H1 (cell line): ENCODE data around the gene STARD7. TPM values are rescaled to one million over a fixed set of nuclear protein-coding genes. Genes with fewer than 3 reads are reported as not detected.

Experiments used
- CTCF ChIA-PET: fragments of 300-600 bp; sonication (Branson Sonifier 250); formaldehyde crosslinking; loops from one replicate; lab custom pipeline; 2021; ENCODE audit not compliant: partially characterized antibody; lab: Charles Lee
- POLR2A ChIA-PET: fragments of 300-600 bp; sonication (Branson Sonifier 250); formaldehyde crosslinking; loops from one replicate; lab custom pipeline; 2021; ENCODE audit warnings: inconsistent platforms; ENCODE audit not compliant: partially characterized antibody; lab: Charles Lee
- DNase-seq, 2 experiments: peaks; one replicate each; pipeline versions ENCODE4 v3.0.0 to v3.0.0-alpha.2; 2010 to 2022; ENCODE audit warnings: low spot score in 2 of 2, low read depth in 1 of 2, mixed read lengths in 1 of 2
- FAIRE-seq: peaks from 2 replicates; lab custom pipeline; 2011; peaks lifted over from hg19 to GRCh38; lab: Jason Lieb, UNC
- H2AFZ ChIP-seq: 2 replicates; pipeline ENCODE4 v1.8.1; 2012; ENCODE audit warnings: low read length, inconsistent platforms
- H2AK5ac ChIP-seq: 2 replicates; pipeline ENCODE4 v1.6.1; 2013; ENCODE audit warnings: low read depth, low read length
- H2BK120ac ChIP-seq: replicated peaks from 2 replicates; pipeline ENCODE3; 2013; ENCODE audit warnings: low read depth, low read length, inconsistent platforms
- H2BK12ac ChIP-seq: 2 replicates; pipeline ENCODE4 v1.6.1; 2013; ENCODE audit warnings: low read depth, low read length
- H2BK15ac ChIP-seq: 2 replicates; pipeline ENCODE4 v1.6.1; 2013; ENCODE audit warnings: low read length
- H2BK20ac ChIP-seq: 2 replicates; pipeline ENCODE4 v1.6.1; 2013; ENCODE audit warnings: low read length
- H2BK5ac ChIP-seq: 2 replicates; pipeline ENCODE4 v1.6.1; 2013; ENCODE audit warnings: low read depth, low read length
- H3K14ac ChIP-seq: 2 replicates; pipeline ENCODE4 v1.6.1; 2013; ENCODE audit warnings: inconsistent platforms; ENCODE audit not compliant: insufficient read length
- H3K18ac ChIP-seq: 2 replicates; pipeline ENCODE4 v1.6.1; 2013; ENCODE audit warnings: low read length; ENCODE audit errors: extremely low read depth
- H3K23ac ChIP-seq: 2 replicates; pipeline ENCODE4 v1.6.1; 2013; ENCODE audit warnings: inconsistent platforms; ENCODE audit not compliant: insufficient read length
- H3K23me2 ChIP-seq: 2 replicates; pipeline ENCODE4 v1.6.1; 2013; ENCODE audit warnings: low read depth, low read length
- H3K27ac ChIP-seq: 2 replicates; pipeline ENCODE4 v1.6.1; 2011; ENCODE audit warnings: low read depth, low read length, inconsistent platforms
- H3K27me3 ChIP-seq, 4 experiments: replicated peaks in 1 of 4; 1 replicate in 1 of 4; 2 replicates in 3 of 4; pipeline versions ENCODE4 v1.6.1 to v1.8.1; 2011 to 2013; ENCODE audit warnings: low read length in 3 of 4, mild to moderate bottlenecking in 3 of 4, inconsistent platforms in 2 of 4, mixed read lengths in 2 of 4, moderate library complexity in 1 of 4; ENCODE audit not compliant: control insufficient read depth in 3 of 4, insufficient read depth in 3 of 4; ENCODE audit errors: extremely low read depth in 1 of 4
- H3K36me3 ChIP-seq, 4 experiments: 2 replicates each; pipeline versions ENCODE4 v1.6.1 to v1.8.1; 2011 to 2013; ENCODE audit warnings: mild to moderate bottlenecking in 4 of 4, low read length in 3 of 4, moderate library complexity in 2 of 4, control low read depth in 1 of 4, inconsistent platforms in 1 of 4; ENCODE audit not compliant: insufficient read depth in 4 of 4, control insufficient read depth in 2 of 4
- H3K4ac ChIP-seq: replicated peaks from 2 replicates; pipeline ENCODE3; 2013; ENCODE audit warnings: low read length, low read depth, mixed read lengths, inconsistent platforms; ENCODE audit not compliant: insufficient read length
- H3K4me1 ChIP-seq, 4 experiments: replicated peaks in 1 of 4; 1 replicate in 1 of 4; 2 replicates in 3 of 4; pipeline versions ENCODE4 v1.6.1 to v1.8.1; 2011 to 2013; ENCODE audit warnings: low read length in 3 of 4, inconsistent platforms in 2 of 4, mixed read lengths in 1 of 4; ENCODE audit not compliant: insufficient read depth in 4 of 4, control insufficient read depth in 3 of 4
- H3K4me2 ChIP-seq, 2 experiments: 2 replicates each; pipeline versions ENCODE4 v1.6.1 to v1.8.1; 2011 to 2013; ENCODE audit warnings: low read depth in 2 of 2, low read length in 2 of 2, control low read depth in 1 of 2, inconsistent platforms in 1 of 2, mild to moderate bottlenecking in 1 of 2; ENCODE audit not compliant: insufficient read depth in 1 of 2
- H3K4me3 ChIP-seq, 4 experiments: fragments of 200-600, 300-600 bp in 1 of 4; sonication (generic), shearing (Covaris generic), sonication (Bioruptor Twin) in 1 of 4; 2 replicates each; pipeline versions ENCODE4 v1.5.1 to v1.8.1; 2011 to 2016; ENCODE audit warnings: low read length in 4 of 4, low read depth in 3 of 4, control low read depth in 2 of 4, inconsistent platforms in 2 of 4, mild to moderate bottlenecking in 2 of 4, mixed read lengths in 1 of 4, moderate library complexity in 1 of 4; ENCODE audit not compliant: insufficient read depth in 2 of 4; ENCODE audit errors: extremely low read depth in 1 of 4
- H3K56ac ChIP-seq: replicated peaks from 2 replicates; pipeline ENCODE3; 2013; ENCODE audit warnings: low read depth, mild to moderate bottlenecking, mixed read lengths, low read length, inconsistent platforms; ENCODE audit not compliant: insufficient read length
- H3K79me1 ChIP-seq: 2 replicates; pipeline ENCODE4 v1.6.1; 2013; ENCODE audit warnings: low read depth, low read length, control low read depth
- H3K79me2 ChIP-seq, 2 experiments: 2 replicates each; pipeline versions ENCODE4 v1.6.1 to v1.8.1; 2012 to 2013; ENCODE audit warnings: low read length in 2 of 2, mild to moderate bottlenecking in 2 of 2, inconsistent platforms in 1 of 2; ENCODE audit not compliant: insufficient read depth in 2 of 2, control insufficient read depth in 1 of 2
- H3K9ac ChIP-seq, 4 experiments: replicated peaks in 1 of 4; 1 replicate in 1 of 4; 2 replicates in 3 of 4; pipeline versions ENCODE4 v1.6.1 to v1.8.1; 2011 to 2013; ENCODE audit warnings: low read depth in 3 of 4, low read length in 3 of 4, control low read depth in 2 of 4, mild to moderate bottlenecking in 2 of 4, moderate library complexity in 2 of 4, inconsistent platforms in 1 of 4; ENCODE audit errors: extremely low read depth in 1 of 4
- H3K9me3 ChIP-seq, 2 experiments: 2 replicates each; pipeline versions ENCODE4 v1.6.1 to v1.8.1; 2012 to 2013; ENCODE audit warnings: mild to moderate bottlenecking in 2 of 2, moderate library complexity in 2 of 2, control low read depth in 1 of 2, inconsistent platforms in 1 of 2, low read depth in 1 of 2, low read length in 1 of 2, mixed read lengths in 1 of 2; ENCODE audit not compliant: insufficient read depth in 2 of 2
- H4K20me1 ChIP-seq, 2 experiments: replicated peaks in 1 of 2; 2 replicates each; pipeline versions ENCODE3 to v1.8.1; 2011 to 2013; ENCODE audit warnings: inconsistent platforms in 2 of 2, low read length in 2 of 2, mild to moderate bottlenecking in 1 of 2; ENCODE audit not compliant: insufficient read depth in 2 of 2, control insufficient read depth in 1 of 2
- H4K5ac ChIP-seq: 2 replicates; pipeline ENCODE4 v1.6.1; 2013; ENCODE audit warnings: low read length, low read depth, mixed read lengths, inconsistent platforms; ENCODE audit not compliant: insufficient read length
- H4K8ac ChIP-seq: 2 replicates; pipeline ENCODE4 v1.8.0; 2013; ENCODE audit warnings: mild to moderate bottlenecking, moderate library complexity, low read length, inconsistent platforms; ENCODE audit not compliant: insufficient read depth; ENCODE audit errors: extremely low read depth
- H4K91ac ChIP-seq: replicated peaks from 2 replicates; pipeline ENCODE3; 2013; ENCODE audit warnings: low read length, mixed read lengths, inconsistent platforms; ENCODE audit not compliant: insufficient read length
- ASH2L ChIP-seq: fragments of 200-600, 300-600 bp; sonication (generic); IDR thresholded peaks from one replicate; pipeline ENCODE4 v1.7.1; 2017; ENCODE audit warnings: low read length
- GABPA ChIP-seq: IDR thresholded peaks from 2 replicates; pipeline ENCODE4 v1.6.1; 2011; ENCODE audit warnings: mild to moderate bottlenecking, low read length, moderate library complexity, borderline replicate concordance; ENCODE audit not compliant: insufficient read depth
- KDM4A ChIP-seq: IDR thresholded peaks from one replicate; pipeline ENCODE4 v1.7.1; 2012; ENCODE audit warnings: low read depth, mild to moderate bottlenecking, moderate library complexity, low read length, inconsistent platforms; ENCODE audit not compliant: severe bottlenecking
- KDM5A ChIP-seq: fragments of 200-600 bp; IDR thresholded peaks from 2 replicates; pipeline ENCODE4 v1.7.1; 2012; ENCODE audit warnings: mild to moderate bottlenecking, low read length, inconsistent platforms, mixed read lengths
- MAFK ChIP-seq: IDR thresholded peaks from 2 replicates; pipeline ENCODE4 v1.6.1; 2012; ENCODE audit warnings: low read depth, mild to moderate bottlenecking, improper control_type of control experiment, low read length
- NRF1 ChIP-seq: IDR thresholded peaks from 2 replicates; pipeline ENCODE4 v1.6.1; 2011; ENCODE audit warnings: mild to moderate bottlenecking, low read depth, low read length, improper control_type of control experiment
- POLR2AphosphoS5 ChIP-seq: IDR thresholded peaks from 2 replicates; pipeline ENCODE4 v1.6.1; 2011; ENCODE audit warnings: low read depth, low read length
- SP4 ChIP-seq: IDR thresholded peaks from 2 replicates; pipeline ENCODE4 v1.6.1; 2012; ENCODE audit warnings: low read length, inconsistent platforms
- TAF1 ChIP-seq: IDR thresholded peaks from 2 replicates; pipeline ENCODE4 v1.6.1; 2011; ENCODE audit warnings: mild to moderate bottlenecking, low read depth, low read length
- WGBS, 2 experiments: shearing (Covaris generic) in 1 of 2; methylation state at CpG; one replicate each; pipeline versions ENCODE4 v1.1.6 to v1.1.7; 2013 to 2015; ENCODE audit warnings: low lambda C conversion rate in 2 of 2, mixed read lengths in 2 of 2, inconsistent platforms in 1 of 2, low coverage in 1 of 2, missing lambda C conversion rate in 1 of 2; ENCODE audit not compliant: insufficient replicate concordance in 2 of 2, insufficient coverage in 1 of 2, insufficient read length in 1 of 2; ENCODE audit errors: extremely low coverage in 1 of 2, missing lambda C conversion rate in 1 of 2; 5-methylcytosine and 5-hydroxymethylcytosine counted together
- polyA plus RNA-seq, 7 experiments: library from polyadenylated mRNA; depleted of rRNA in 3 of 7; stranded (reverse) in 5 of 7; unstranded in 2 of 7; fragments of >200 nt in 5 of 7; fragments of 200-250 nt in 2 of 7; gene quantifications; 1 replicate in 5 of 7; 2 replicates in 1 of 7; 4 replicates in 1 of 7; pipeline versions ENCODE4 v1.2.1 to v1.2.3, GENCODE V29; 2011 to 2013; ENCODE audit warnings: missing spikeins in 2 of 7, mixed read lengths in 2 of 7
- total RNA-seq: library from RNA; stranded (reverse); fragmentation: NEBNext Ultra II Directional; extraction: Animal tissue kit (Norgen Biotek cat#: 25700); gene quantifications from 2 replicates; pipeline ENCODE4 v1.2.1, GENCODE V29; 2021
- TF ChIP-seq, protein P1 (sequence below): IDR thresholded peaks from 2 replicates; pipeline ENCODE4 v1.6.1; 2011; ENCODE audit warnings: low read length, improper control_type of control experiment
- TF ChIP-seq, protein P2 (sequence below), 3 experiments: IDR thresholded peaks; 1 replicate in 2 of 3; 2 replicates in 1 of 3; pipeline versions ENCODE4 v1.5.1 to v1.6.1; 2011; ENCODE audit warnings: low read length in 3 of 3, mild to moderate bottlenecking in 3 of 3, inconsistent platforms in 2 of 3, low read depth in 1 of 3, moderate library complexity in 1 of 3; ENCODE audit not compliant: insufficient read depth in 1 of 3; ENCODE audit errors: control extremely low read depth in 1 of 3

The STARD7 gene
- total and polyA plus RNA-seq, 2 of the 8 experiments (the other 6 are each of a cell fraction or from before 2014, with no cell fraction given), result 89.1 to 200 TPM

DNA sequence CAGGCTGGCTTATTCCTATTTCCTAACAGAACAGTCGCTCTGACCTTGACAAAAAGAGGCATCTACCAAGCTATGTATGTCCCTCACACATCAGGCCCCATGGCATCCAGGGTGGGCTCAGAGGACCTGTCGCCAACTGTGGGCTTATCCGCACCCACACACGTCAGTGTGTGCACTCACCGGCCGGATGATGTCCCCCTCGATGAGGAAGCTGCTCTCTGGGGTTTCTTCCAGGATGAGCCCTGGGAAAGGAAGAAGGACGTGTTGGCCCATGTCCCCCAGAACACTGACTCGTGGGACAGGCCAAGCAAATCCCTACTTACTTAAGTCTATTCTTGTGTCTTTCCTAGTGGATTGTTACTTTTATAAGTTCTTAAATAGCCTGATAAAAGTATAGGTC, 73.5 kb downstream of the STARD7 start:
- H2BK5ac ChIP-seq, result no peak overlapping the region
- no peak overlapping the region for H2BK20ac ChIP-seq
- H3K9ac ChIP-seq, result no peak overlapping the region
- FAIRE-seq, result no peak
- ChIA-PET POLR2A (no interaction called here), CTCF (interaction anchor here (0.7 to 9.7 kb wide), 4 partner anchors 8 to 40 kb away, joined by 3 to 98 read pairs (median 8); no protein-coding TSS in a partner anchor)
- no peak overlapping the region; the same call in 1 of the 2 replicates for H4K8ac ChIP-seq
- no peak overlapping the region for H4K5ac ChIP-seq
- peaks cover 0 to 2% of the 10 kb centered on the region in 2 experiments for H4K20me1 ChIP-seq
- no peak overlapping the region for H2AFZ ChIP-seq
- no peak overlapping the region for H3K27ac ChIP-seq
- no peak overlapping the region for H3K18ac ChIP-seq
- H3K9me3 ChIP-seq, result no peaks in the 10 kb centered on the region
- no peaks in the 10 kb centered on the region for H3K36me3 ChIP-seq
- no peak overlapping the region for H3K4me2 ChIP-seq
- no peak for DNase-seq
- no peak overlapping the region for H3K14ac ChIP-seq
- no peaks in the 10 kb centered on the region for H3K79me2 ChIP-seq
- H3K27me3 ChIP-seq, result no peaks in the 10 kb centered on the region; a peak in 1 of 7 replicates
- TF ChIP-seq, protein P1, sequence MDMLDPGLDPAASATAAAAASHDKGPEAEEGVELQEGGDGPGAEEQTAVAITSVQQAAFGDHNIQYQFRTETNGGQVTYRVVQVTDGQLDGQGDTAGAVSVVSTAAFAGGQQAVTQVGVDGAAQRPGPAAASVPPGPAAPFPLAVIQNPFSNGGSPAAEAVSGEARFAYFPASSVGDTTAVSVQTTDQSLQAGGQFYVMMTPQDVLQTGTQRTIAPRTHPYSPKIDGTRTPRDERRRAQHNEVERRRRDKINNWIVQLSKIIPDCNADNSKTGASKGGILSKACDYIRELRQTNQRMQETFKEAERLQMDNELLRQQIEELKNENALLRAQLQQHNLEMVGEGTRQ, result no peak
- TF ChIP-seq GABPA (no peak), TAF1 (no peak), KDM4A (no peak), POLR2AphosphoS5 (no peak), NRF1 (no peak), SP4 (no peak), KDM5A (no peak), MAFK (no peak), ASH2L (no peak)
- TF ChIP-seq, protein P2, sequence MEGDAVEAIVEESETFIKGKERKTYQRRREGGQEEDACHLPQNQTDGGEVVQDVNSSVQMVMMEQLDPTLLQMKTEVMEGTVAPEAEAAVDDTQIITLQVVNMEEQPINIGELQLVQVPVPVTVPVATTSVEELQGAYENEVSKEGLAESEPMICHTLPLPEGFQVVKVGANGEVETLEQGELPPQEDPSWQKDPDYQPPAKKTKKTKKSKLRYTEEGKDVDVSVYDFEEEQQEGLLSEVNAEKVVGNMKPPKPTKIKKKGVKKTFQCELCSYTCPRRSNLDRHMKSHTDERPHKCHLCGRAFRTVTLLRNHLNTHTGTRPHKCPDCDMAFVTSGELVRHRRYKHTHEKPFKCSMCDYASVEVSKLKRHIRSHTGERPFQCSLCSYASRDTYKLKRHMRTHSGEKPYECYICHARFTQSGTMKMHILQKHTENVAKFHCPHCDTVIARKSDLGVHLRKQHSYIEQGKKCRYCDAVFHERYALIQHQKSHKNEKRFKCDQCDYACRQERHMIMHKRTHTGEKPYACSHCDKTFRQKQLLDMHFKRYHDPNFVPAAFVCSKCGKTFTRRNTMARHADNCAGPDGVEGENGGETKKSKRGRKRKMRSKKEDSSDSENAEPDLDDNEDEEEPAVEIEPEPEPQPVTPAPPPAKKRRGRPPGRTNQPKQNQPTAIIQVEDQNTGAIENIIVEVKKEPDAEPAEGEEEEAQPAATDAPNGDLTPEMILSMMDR (IDR thresholded peaks at IDR 0.05; ENCODE audit: control extremely low read depth in 1 of 3, insufficient read depth in 1 of 3, low read depth in 1 of 3, low read length in 3 of 3), result no peak
- WGBS, 2 experiments, result 79% methylated on average over 9 of the region's 9 CpGs; no CpG with 5 or more reads in 1 of the 2 experiments
- no peak overlapping the region for H3K4me3 ChIP-seq
- no peak overlapping the region for H4K91ac ChIP-seq
- no peak overlapping the region for H3K56ac ChIP-seq
- H3K4me1 ChIP-seq, result peaks cover 0 to 13% (median 4%) of the 10 kb centered on the region in 4 experiments; a peak in 5 of 7 replicates
- no peak overlapping the region for H2BK12ac ChIP-seq
- H2AK5ac ChIP-seq, result no peak overlapping the region
- no peak overlapping the region for H3K23ac ChIP-seq
- no peaks in the 10 kb centered on the region for H3K79me1 ChIP-seq
- no peak overlapping the region for H2BK15ac ChIP-seq
- no peak overlapping the region for H2BK120ac ChIP-seq
- H3K23me2 ChIP-seq, result no peaks in the 10 kb centered on the region
- no peak overlapping the region for H3K4ac ChIP-seq
